D341Med (cell line): ENCODE measurements around the gene MYL10.

Experiments
- DNase-seq: peaks from one replicate; pipeline ENCODE4 v3.0.0; 2012; ENCODE audit warnings: low spot score

MYL10 gene

GRCh38 chr7:101629171-101629570, at the start of gene MYL10:
Gene MYL10 (minus strand): TSS chr7:101629296. CDS start chr7:101629118, 178 bp downstream.
- no peak for DNase-seq

- DNase-seq = no peak
Observed at GRCh38 chr7:101678658-101679057, 49.6 kb upstream of the MYL10 start.

- DNase-seq = no peak
Observed at GRCh38 chr7:101677797-101678479, 48.8 kb upstream of the MYL10 start.

- DNase-seq = no peak
Observed at GRCh38 chr7:101677391-101677790, 48.3 kb upstream of the MYL10 start.

- DNase-seq = no peak
Observed at GRCh38 chr7:101676956-101677355, 47.9 kb upstream of the MYL10 start.

GRCh38 chr7:101676062-101676598, 47.0 kb upstream of the MYL10 start:
- no peak for DNase-seq

- no peak for DNase-seq
Observed at GRCh38 chr7:101674439-101674838, 45.3 kb upstream of the MYL10 start.

- DNase-seq = no peak
Observed at GRCh38 chr7:101673951-101674350, 44.9 kb upstream of the MYL10 start.

GRCh38 chr7:101673315-101673714, 44.2 kb upstream of the MYL10 start:
- no peak for DNase-seq

- peak; percentile 65 for DNase-seq
Observed at GRCh38 chr7:101671371-101672356, 42.6 kb upstream of the MYL10 start.

- DNase-seq = no peak
Observed at GRCh38 chr7:101669307-101669706, 40.2 kb upstream of the MYL10 start.

- DNase-seq = no peak
Observed at GRCh38 chr7:101668726-101669125, 39.6 kb upstream of the MYL10 start.

- DNase-seq = no peak
Observed at GRCh38 chr7:101667920-101668319, 38.8 kb upstream of the MYL10 start.

- DNase-seq = no peak
Observed at GRCh38 chr7:101667399-101667798, 38.3 kb upstream of the MYL10 start.

- no peak for DNase-seq
Observed at GRCh38 chr7:101666741-101667140, 37.6 kb upstream of the MYL10 start.

GRCh38 chr7:101666293-101666692, 37.2 kb upstream of the MYL10 start:
- DNase-seq = no peak

- DNase-seq = no peak
Observed at GRCh38 chr7:101664893-101665471, 35.9 kb upstream of the MYL10 start.

GRCh38 chr7:101664436-101664835, 35.3 kb upstream of the MYL10 start:
- DNase-seq = no peak

GRCh38 chr7:101663747-101664146, 34.7 kb upstream of the MYL10 start:
- no peak for DNase-seq

- no peak for DNase-seq
Observed at GRCh38 chr7:101662447-101662998, 33.4 kb upstream of the MYL10 start.

- no peak for DNase-seq
Observed at GRCh38 chr7:101659706-101660105, 30.6 kb upstream of the MYL10 start.

- DNase-seq = no peak
Observed at GRCh38 chr7:101657171-101657570, 28.1 kb upstream of the MYL10 start.
